Activated gamma-delta T cell treated with anti-CD3 and anti-CD28 coated beads, Interleukin-2, amount 50 U/mL, for 16 hours (primary cell): ENCODE results near the gene OSBP.

Source experiments
- DNase-seq: peaks from one replicate; pipeline ENCODE4 v3.0.0-alpha.2; 2020; ENCODE audit warnings: low read depth

Gene OSBP

GRCh38 chr11:59602432-59602831 lies 13.1 kb downstream of the OSBP start:
- no peak for DNase-seq

- no peak for DNase-seq
Observed at GRCh38 chr11:59601788-59602187, 13.8 kb downstream of the OSBP start.

DNA sequence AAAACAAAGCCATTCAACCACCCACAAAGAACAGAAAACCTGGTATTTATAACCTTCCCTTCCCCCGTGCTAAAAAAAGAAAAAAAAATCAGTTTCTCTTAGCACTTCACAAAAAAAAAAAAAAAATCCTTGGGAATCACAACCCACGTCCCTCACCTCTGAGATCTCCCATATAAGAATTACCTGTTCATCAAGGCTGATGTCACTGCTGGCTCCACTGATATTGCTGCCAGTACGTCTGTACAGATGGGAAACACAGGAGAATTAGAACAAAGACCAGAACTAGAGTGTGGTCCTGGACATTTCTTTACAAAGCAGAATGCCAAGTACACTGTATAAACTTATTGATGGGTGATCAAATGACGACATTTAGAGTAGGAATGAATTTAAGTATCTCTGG lies 14.9 kb downstream of the OSBP start:
- DNase-seq, result no peak

DNA sequence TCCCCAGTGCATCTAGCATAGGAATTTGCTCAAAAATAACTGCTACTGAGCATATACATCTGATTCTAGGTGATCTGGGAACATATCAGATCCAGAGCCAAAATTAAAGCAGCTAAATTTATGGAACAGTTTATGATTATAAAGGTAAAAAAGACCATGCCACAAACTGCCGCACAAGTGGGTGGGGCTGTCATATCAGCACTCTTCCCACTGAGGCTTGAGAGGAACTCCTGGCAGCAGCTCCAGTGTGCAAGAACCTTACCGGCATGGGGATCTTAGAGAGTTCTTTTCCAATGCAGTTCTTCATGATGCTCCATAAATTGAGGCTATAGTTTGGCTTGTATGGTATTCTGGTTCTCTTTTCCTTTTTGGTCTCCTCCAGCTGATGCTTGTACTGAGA lies 15.3 kb downstream of the OSBP start:
- DNase-seq, result no peak

- DNase-seq, result no peak
Observed at GRCh38 chr11:59598961-59599360, 16.6 kb downstream of the OSBP start.

DNA sequence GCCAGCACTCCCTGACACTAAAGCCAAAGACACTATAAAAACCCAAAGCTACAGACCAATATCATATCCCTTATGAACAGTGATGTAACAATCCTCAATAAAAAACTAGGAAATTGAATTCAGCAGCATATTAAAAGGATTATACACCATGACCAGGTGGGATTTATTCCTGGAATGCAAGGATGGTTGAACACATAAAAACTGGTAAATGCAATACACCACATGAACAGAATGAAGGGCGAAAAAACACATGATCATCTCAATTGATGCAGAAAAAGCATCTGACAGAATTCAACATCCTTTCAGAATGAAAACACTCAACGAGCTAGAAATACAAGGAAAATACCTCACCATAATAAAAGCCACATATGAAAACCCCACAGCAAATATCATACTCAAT lies 31.3 kb downstream of the OSBP start:
- no peak for DNase-seq

- no peak for DNase-seq
Observed at GRCh38 chr11:59582006-59582405, 33.6 kb downstream of the OSBP start.

DNA sequence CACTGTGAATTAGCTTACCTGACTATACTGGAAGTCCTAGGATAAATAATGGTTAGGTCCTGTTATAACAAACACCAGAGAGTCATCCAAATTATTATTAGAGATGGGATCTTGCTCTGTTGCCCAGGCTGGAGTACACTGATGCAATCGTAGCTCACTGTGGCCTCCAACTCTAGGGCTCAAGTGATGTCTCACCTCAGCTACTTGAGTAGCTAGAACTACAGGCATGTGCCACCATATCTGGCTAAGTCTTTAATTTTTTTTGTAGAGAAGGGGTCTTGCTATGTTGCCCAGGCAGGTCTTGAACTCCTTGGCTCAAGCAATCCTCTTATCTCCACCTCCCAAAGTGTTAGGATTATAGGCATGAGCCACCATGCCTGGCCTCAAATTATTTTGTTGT lies 37.2 kb downstream of the OSBP start:
- DNase-seq, result no peak

DNA sequence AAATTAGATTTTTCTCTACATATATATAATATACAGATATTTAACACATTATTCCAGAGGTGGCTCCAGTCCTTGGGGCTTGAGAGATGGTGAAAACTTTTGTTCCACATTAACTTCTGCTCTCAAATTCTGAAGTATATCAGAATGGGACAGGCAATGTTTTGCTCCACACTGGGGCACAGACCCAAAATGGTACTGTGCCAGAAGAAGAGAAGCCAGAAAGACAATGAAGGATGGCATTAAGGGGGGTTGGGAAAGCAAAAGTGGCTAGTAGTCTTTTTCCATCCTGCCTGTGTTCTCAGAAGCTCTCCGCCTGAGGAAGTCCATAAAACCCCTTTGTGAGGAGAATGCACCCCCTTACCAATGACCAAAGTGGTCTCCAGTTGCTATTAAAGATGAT lies 40.1 kb downstream of the OSBP start:
- DNase-seq, result no peak

DNA sequence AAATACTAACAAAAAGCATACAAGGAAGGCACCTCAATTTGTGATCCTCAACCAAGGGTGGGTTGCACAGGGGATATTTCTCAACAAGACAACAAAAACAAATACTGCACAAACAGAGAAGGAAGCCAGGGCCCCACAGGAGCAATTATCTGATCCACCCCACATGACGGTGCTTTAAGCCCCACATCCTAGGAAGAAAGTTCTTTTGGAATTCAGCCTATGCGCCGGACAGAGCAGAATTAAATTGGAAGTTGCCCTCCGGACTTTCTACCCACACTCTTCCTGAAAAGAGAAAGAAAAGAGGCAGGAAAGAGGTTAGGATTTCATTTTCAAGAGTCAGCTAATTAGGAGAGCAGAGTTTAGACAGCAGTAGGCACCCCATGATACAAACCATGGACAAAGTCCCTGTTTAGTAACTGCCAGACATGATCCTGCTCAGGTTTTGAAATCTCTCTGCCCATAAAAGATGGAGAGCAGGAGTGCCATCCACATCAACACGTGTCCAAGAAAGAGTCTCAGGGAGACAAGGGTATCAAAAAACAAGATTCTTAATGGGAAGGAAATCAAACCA lies 40.6 kb downstream of the OSBP start:
- no peak for DNase-seq

DNA sequence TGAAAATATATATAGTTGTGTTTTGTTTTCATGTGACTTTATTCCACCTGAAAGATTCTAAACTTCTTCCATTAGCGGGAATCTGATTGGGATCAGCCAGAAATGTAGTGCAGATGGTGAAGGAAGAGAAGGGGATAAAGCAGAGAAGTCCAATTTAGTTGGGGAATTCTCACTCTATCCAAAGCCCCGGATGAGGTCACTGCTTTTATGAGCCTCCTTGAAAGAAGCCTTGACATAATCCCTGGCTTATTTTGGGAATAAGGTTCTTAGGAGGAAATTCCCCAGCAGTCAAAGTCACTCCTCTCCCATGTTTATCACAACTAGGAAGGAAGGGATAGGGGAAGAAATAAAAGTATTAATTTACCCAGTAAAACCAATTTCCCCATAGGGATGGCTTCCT lies 41.1 kb downstream of the OSBP start:
- DNase-seq, result no peak

- no peak for DNase-seq
Observed at GRCh38 chr11:59573216-59573615, 42.4 kb downstream of the OSBP start.

- no peak for DNase-seq
Observed at GRCh38 chr11:59572091-59572490, 43.5 kb downstream of the OSBP start.

DNA sequence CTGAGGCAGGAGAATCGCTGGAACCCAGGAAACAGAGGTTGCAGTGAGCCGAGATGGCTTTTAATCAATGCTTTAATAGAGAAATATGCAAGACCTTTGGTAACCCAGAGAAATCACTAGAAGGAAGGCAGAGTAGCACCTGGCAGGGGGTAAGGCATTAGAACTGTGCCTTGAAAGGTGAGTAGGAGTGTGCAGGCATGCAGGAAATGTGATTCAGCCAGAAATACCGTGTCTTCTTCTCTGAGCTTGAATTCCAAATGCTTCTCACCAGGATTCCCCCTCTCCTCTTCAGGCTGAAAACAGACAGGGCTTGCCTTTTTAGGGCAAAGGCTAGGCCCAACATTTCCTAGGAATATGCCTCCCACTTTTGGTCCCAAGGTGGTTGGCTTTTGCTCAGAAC lies 53.3 kb downstream of the OSBP start:
- no peak for DNase-seq

DNA sequence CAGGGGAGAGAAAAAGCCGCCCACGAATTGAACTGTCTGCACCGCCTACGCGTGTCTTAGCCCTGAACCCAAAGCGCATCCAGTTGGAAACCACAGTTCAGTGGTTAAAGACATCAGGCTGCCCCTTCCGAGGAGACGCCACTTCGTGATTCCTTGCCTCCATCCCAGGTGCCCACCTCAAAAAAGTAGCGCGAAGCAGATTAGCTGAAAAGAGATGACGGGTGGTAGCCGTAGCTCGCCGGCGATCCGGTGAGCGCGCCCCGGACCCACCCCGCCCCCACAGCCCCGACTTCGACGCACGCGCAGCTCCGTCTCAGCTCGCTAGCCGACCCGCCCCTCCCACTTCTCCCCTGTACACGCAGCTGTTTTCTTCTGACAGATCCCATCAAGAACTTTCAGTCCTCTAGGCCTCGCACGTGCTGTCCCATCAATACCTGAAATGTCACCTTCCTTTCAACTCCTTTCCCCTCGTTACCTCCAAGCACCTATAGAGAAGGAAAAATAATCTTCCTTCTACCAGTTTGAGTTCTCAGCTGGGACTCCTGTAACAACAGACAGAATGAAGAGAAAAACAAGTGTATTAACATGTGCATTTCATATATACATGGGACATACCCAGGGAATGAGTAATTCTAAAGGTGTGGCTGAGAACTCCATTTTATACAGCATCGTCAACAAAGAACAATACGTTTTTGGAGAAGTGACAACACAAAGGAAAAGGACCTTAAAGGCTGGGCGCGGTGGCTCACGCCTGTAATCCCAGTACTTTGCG lies 54.7 kb downstream of the OSBP start:
- peak; percentile 70 for DNase-seq

GRCh38 chr11:59560290-59560701 lies 55.3 kb downstream of the OSBP start:
- peak; percentile 62 for DNase-seq

DNA sequence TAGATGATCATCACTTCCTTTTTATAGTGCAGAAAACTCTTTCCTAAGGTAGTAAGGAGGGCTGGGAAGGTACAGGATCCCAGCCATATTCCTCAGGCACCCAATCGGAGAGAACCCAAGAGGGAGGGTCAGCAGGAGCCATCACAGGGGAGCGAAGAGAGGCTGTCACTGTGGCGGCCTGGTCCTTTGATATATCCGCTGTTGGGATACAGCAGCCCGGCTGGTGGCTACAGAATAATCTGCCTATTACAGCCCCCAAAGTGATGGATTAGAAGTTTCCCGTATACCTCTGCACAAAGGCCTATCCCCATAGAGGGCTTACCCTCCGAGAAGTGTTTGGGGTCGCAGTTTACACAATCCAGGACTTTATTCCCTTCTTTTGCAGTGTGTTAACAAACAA lies 55.7 kb downstream of the OSBP start:
- DNase-seq, result no peak

GRCh38 chr11:59558270-59558643 lies 57.3 kb downstream of the OSBP start:
- DNase-seq, result no peak

DNA sequence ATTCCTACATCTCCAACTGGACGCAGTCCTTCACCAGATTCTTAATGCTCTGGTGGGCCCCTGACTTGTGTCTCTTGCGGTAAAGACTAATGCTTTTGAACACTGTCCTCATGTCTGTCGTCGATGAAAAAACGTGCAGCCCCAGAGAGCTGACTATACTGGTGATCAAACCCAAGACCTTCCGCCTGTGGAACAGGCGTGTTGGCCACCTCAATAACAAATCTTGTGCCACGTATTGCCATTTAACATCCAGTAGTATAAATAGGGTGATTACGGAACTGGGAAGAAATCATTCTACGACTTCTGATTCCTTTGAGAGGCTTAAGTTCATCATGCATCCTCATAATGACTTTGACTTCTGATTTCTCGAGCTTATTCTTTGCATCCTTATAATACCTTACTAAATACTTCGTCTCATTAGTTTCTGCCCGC lies 58.6 kb downstream of the OSBP start:
- no peak for DNase-seq

- DNase-seq, result peak; percentile 34
Observed at GRCh38 chr11:59556115-59556916, 59.3 kb downstream of the OSBP start.

GRCh38 chr11:59555601-59556114 lies 59.9 kb downstream of the OSBP start:
- DNase-seq, result no peak

DNA sequence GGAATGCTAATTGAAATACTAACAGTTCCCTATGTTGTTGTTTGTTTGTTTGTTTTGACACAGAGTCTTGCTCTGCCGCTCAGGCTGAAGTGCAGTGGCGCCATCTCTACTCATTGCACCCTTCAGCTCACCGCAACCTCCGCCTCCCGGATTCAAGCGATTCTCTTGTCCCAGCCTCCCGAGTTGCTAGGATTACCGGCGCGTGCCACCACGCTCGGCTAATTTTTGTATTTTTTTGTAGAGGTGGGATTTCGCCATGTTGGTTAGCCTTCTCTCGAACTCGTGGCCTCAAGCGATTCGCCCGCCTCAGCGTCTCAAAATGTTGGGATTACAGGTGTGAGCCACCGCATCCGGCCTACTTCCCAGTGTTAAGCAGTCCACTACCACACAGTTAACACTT lies 62.3 kb downstream of the OSBP start:
- DNase-seq, result no peak

DNA sequence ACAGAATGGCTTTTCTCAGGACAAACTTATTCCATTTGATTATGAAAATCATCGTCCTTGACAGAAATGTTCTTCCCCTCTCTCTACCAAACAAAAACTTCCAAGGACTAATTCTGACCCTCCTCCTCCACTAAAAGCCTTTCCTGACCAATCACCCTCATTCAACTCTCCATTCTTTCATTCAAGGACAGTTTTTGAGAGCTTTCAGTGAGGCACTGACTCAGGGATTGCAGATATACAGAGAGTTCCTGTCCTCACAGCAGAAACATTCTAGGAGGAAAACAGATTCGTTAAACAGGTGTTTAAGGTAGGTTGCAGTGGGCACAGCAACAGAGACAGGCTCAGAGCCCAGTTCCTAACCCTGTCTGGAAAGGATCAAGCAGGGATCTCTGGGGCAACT lies 62.7 kb downstream of the OSBP start:
- DNase-seq, result no peak
